Activated naive CD4-positive, alpha-beta T cell treated with anti-CD3 and anti-CD28 coated beads, Interleukin-2, amount 50 U/mL, for 72 hours (primary cell): Measurements from ENCODE around the gene SOAT2. TPM values are rescaled to one million over a fixed set of nuclear protein-coding genes. Genes with fewer than 3 reads are reported as not detected.

Experiments
- ATAC-seq, 2 donors: fragments of 150-1000 bp; cut with Tn5 transposase; 2 replicates each; pipeline ENCODE4 v1.10.0; 2021; ENCODE audit warnings: mild to moderate bottlenecking in 2 of 2, moderate library complexity in 2 of 2
- DNase-seq, 2 donors: peaks; one replicate each; pipeline ENCODE4 v3.0.0; 2021 to 2022; ENCODE audit warnings: low spot score in 2 of 2
- H3K27ac Mint-ChIP-seq, 2 donors: one replicate each; pipeline ENCODE4 v1.8.0; 2022; ENCODE audit warnings: mild to moderate bottlenecking in 2 of 2, mixed read lengths in 2 of 2
- H3K36me3 Mint-ChIP-seq, 2 donors: one replicate each; pipeline ENCODE4 v1.8.0; 2022; ENCODE audit warnings: mixed read lengths in 2 of 2
- H3K9me3 Mint-ChIP-seq, 2 donors: one replicate each; pipeline ENCODE4 v1.8.0; 2022; ENCODE audit warnings: mixed read lengths in 2 of 2
- total RNA-seq, 2 donors: library from RNA; stranded (reverse); gene quantifications; one replicate each; pipeline ENCODE4 v1.2.3, GENCODE V29; 2022

The SOAT2 gene
- total RNA-seq, 2 donors from 2014 or later: 0.35 to 0.59 TPM

DNA sequence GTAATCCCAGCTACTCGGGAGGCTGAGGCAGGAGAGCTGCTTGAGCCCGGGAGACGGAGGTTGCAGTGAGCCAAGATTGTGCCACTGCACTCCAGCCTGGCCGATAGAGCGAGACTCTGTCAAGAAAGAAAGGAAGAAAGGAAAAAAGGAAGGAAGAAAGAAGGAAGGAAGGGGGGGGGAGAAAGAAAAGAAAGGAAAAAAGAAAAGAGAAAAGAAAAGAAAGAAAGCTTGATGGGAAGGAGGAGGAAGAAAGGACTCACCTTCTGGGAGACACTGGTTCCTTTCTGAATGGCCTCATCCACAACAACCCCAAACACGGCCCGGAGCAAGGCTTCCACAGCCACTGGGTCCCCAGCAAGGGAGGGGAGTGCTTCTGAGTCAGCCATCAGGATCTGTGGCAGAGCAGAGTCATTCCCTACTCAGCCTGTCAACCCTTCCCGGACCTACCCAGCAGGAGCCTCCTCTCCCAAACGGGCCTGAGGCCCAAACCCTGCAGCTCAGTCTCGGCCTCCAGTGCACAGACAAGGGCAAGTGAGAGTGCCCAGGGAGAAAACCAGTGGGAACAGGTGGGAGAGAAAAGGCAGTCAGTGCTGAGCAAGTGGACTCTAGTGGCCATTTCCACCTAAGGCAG lies 69.9 kb downstream of the SOAT2 start:
- DNase-seq: peak in 1 of 2 donors; percentile 38
- Mint-ChIP-seq H3K9me3 (no peaks in the 10 kb centered on the region), H3K36me3 (no peaks in the 10 kb centered on the region), H3K27ac (no peak overlapping the region)
- no peak for ATAC-seq

Other genes with a start within 250 kb of the SOAT2 start
- gene KRT8, start 198.4 kb upstream of the SOAT2 start, total RNA-seq: under 1 TPM; 0.34 to 0.66 TPM
- gene KRT18, start 154.4 kb upstream of the SOAT2 start, total RNA-seq: 1 to 10 TPM; 7.7 to 8.5 TPM
- gene EIF4B, start 97.0 kb upstream of the SOAT2 start, total RNA-seq: 1,000 to 10,000 TPM in 1 of 2 donors, 100 to 1,000 TPM in 1; 637 to 1,013 TPM
- gene TNS2, start 53.4 kb upstream of the SOAT2 start, total RNA-seq: 1 to 10 TPM; 1.2 to 2.1 TPM
- 10 to 100 TPM; 19.2 to 22.2 TPM for gene SPRYD3, start 24.1 kb upstream of the SOAT2 start, total RNA-seq
- 1 to 10 TPM; 1.5 to 3.6 TPM for gene IGFBP6, start 5.8 kb upstream of the SOAT2 start, total RNA-seq
- 10 to 100 TPM; 36.8 to 43.2 TPM for gene ZNF740, start 77.2 kb downstream of the SOAT2 start, total RNA-seq
- 10 to 100 TPM; 24.4 to 55.8 TPM for gene CSAD, start 77.4 kb downstream of the SOAT2 start, total RNA-seq
- 10 to 100 TPM; 71.4 to 76.3 TPM for gene ITGB7, start 103.8 kb downstream of the SOAT2 start, total RNA-seq
- 10 to 100 TPM; 15.5 to 23.5 TPM for gene RARG, start 128.7 kb downstream of the SOAT2 start, total RNA-seq
- 10 to 100 TPM; 32.8 to 76.3 TPM for gene ESPL1, start 164.8 kb downstream of the SOAT2 start, total RNA-seq
- gene PFDN5, start 192.1 kb downstream of the SOAT2 start, total RNA-seq: 100 to 1,000 TPM; 334 to 355 TPM
- 10 to 100 TPM; 63.8 to 91.5 TPM for gene MYG1, start 196.2 kb downstream of the SOAT2 start, total RNA-seq
- 10 to 100 TPM; 52.3 to 83.5 TPM for gene AAAS, start 218.1 kb downstream of the SOAT2 start, total RNA-seq
- gene SP7, start 232.9 kb downstream of the SOAT2 start, total RNA-seq: not detected